GOT3 (cell line): ENCODE data around the gene DRD2.

ENCODE experiments used
- DNase-seq: peaks from one replicate; lab custom pipeline; 2025; ENCODE audit warnings: mixed read lengths; lab: John Stamatoyannopoulos, UW

DRD2 gene

DNA sequence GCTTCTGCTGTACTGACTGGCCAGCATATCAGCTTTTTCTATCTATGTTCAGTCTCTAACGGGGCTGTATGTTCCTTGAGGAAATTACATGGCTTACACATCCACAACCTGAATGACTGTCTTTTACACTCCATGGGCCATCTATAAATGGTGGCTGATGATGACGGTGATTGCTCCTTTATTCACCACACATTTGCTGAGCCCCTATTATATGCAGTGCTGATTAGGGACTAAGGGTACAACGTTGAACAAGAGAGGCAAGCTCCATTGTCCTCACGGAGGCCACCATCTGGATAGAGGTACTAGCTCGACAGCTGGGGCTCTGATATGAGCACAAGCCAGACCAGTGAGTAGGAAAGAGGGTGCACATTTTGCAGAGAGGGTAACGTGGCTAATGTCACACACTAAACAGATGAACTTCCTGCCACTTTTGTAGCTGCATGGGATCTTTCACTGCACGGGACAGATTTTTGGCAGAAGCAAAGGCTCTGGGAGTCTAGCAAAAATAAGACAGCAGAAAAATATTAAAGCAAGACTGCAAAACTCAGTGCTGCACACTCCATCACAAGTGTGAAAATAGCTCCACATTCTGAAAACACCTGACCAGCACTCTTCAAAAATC lies 30.6 kb downstream of the DRD2 start:
- DNase-seq: no peak

- no peak for DNase-seq
Measured at GRCh38 chr11:113440816-113441215, 34.4 kb downstream of the DRD2 start.

- DNase-seq: no peak
Measured at GRCh38 chr11:113436672-113437252, 38.4 kb downstream of the DRD2 start.

GRCh38 chr11:113435190-113435968 lies 39.8 kb downstream of the DRD2 start:
- no peak for DNase-seq

DNA sequence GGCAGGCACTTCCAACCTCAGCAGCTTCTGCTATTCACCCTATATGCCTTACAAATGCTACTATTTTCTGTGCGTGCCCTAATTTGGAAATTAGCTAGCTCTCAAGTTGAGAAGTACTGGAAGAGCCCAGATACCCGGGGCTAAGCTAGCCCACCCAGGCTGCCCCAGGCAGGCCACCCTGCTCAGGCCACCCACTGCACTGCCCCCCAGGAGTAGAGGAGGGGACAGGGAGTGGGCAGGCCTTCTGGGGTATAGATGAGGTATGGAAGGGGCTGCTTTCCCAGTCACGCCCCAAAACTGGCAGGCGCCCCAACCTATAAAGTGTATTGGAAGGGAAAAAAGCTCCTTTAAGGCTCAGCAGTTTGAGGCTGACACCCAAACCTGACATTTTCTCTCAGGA lies 43.5 kb downstream of the DRD2 start:
- no peak for DNase-seq

GRCh38 chr11:113426686-113427085 lies 48.5 kb downstream of the DRD2 start:
- no peak for DNase-seq

- no peak for DNase-seq
Measured at GRCh38 chr11:113420808-113421207, 54.4 kb downstream of the DRD2 start.

- DNase-seq: no peak
Measured at GRCh38 chr11:113419454-113420003, 55.7 kb downstream of the DRD2 start.

DNA sequence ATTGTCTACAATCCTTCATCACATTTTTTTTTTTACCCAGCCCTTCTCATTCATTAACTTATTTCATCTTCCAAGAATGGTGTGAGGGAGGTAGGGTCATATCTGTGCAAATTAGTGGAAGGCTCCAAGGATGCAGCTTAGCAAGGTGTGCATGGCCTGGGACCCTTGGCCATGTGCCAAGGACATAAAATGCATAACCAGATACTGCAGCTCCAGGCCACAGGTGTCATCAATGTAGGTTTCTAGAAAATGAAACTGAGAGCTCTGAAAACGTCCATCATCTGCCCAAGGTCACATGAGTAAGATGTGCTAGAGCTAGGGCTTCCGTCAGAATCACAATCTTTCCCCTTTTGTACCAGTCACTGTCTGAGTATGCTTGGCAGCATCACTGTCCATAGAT lies 57.8 kb downstream of the DRD2 start:
- DNase-seq: no peak

DNA sequence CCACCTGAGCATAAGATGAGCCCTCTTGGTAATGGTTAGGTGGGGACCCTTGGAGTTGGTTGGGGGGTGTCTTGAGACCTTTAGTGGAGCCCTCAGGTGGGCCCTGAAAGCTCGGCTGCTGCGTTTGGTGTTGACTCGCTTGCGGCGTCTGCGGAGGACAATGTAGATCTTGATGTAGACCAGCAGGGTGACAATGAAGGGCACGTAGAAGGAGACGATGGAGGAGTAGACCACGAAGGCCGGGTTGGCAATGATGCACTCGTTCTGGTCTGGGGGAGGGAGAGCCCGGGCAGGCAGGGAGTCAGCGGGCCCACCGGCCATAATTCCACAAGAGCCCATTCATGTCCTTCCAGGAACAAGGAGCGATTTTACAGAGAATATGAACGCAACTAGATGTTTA lies 59.9 kb downstream of the DRD2 start:
- DNase-seq: no peak

- no peak for DNase-seq
Measured at GRCh38 chr11:113412675-113413074, 62.5 kb downstream of the DRD2 start.

DNA sequence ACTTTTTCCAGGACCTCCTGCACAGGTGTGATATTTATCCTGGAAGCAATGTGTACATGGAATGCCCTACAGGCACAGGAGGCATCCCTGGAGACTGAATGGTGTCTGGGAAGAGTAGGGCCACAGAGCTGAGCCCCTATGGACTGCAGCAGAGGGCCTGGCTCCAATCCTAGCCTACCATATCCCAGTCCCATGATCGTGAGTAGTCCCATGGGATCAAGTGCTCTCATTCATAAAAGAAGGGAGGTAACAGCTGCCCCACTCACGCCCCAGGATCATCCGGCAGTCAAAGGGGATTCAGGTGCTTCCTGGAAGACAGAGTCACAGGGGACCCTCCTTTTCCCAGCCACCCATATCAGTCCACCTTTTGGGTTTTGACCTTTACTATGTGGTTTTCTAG lies 63.7 kb downstream of the DRD2 start:
- DNase-seq: no peak

GRCh38 chr11:113410414-113411135 lies 64.6 kb downstream of the DRD2 start:
- no peak for DNase-seq

GRCh38 chr11:113409526-113409925 lies 65.7 kb downstream of the DRD2 start:
- no peak for DNase-seq

GRCh38 chr11:113408887-113409286 lies 66.3 kb downstream of the DRD2 start:
- no peak for DNase-seq

DNA sequence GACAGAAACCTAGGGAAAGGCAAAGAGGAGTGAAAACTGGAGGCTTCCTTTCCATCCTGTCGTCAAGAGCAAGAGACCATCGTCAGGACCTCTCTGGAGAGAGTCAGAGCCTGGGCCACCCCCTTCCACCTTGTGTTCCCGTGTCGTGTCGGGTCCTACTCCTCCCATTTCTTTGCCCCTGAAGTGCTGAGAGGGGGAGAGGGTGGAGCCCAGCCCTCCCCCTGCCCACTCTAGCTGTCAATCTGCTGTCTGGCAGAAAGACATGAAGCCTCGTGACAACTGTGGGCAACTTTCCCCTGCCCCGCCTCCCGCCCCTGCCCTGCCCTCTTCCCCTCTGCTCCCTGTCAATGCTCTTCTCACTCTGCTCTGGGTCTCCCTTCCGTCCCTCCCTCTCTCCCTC lies 67.0 kb downstream of the DRD2 start:
- no peak for DNase-seq

DNA sequence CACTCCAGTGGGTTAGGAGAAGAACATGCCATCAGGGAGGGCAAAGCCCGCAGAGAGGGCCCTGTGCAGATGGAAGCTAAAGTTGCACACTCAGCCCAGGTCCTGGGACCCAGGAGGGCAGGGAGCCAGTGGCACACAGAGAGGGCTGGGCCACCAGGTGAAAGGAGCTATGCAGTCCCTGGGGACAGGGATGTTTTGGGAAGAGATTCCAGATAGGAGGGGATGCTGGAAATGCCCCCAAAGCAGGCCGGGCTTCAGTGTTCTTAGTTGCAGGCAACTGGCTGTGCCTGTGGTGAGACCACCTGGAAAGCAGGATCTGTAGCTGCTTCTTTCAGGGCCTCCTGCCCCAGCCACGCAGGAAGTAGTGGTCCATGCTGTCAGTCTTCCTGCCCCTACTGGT lies 68.0 kb downstream of the DRD2 start:
- DNase-seq: no peak

GRCh38 chr11:113405724-113406478 lies 69.3 kb downstream of the DRD2 start:
- no peak for DNase-seq

DNA sequence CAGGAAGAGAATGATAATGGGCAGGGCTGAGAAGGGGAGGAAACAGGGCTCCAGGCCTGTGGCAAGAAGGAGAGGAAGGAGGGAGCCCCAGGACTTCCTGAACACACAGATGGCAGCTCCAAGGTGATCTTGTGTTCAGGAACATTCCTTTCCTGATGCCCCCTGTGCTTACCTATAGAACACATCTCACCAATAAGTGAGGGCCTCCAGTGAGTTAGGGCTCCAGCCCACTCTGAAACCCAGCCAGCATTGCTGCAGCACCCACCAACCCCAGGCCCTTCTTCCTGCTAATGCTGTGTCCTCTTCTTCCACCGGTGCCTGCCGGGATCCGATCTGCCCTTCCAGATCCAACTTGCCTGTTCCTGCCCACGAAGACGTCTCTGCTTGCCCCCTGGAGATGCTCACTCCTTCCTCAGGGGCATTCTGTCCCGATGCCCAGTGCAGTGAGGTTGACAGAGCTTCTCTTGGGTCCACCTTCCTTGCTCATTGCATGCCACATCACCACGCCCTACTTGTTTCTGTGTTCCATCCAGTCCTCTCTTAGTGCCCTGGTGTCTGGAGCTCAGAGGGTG lies 70.3 kb downstream of the DRD2 start:
- DNase-seq: no peak

GRCh38 chr11:113401718-113402117 lies 73.5 kb downstream of the DRD2 start:
- peak; percentile 10 for DNase-seq

GRCh38 chr11:113400631-113401230 lies 74.5 kb downstream of the DRD2 start:
- DNase-seq: no peak
